ENCODE data around the gene NEGR1.

DNA sequence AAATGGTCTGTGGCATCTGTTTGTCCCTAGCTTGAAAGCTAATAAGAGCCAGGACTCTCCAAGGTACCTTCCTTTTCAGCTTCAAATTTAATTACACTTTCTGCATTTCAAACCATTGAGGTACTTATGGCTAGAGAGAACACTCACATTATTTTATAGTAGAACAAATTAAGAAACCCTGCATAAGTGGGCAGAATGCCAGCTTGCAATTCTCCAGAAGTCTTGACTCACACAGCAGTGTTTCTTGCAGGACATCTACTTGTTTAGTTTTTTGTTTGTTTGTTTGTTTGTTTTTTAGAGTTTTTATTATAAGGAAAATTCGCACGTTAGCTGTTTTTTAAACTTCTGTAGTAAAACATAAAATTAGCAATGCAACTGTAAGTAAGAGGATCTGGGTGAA, 397.2 kb downstream of the NEGR1 start:
- no peak for TF ChIP-seq POLR2AphosphoS5 (IDR thresholded peaks at IDR 0.05)
- TF ChIP-seq, protein P1, sequence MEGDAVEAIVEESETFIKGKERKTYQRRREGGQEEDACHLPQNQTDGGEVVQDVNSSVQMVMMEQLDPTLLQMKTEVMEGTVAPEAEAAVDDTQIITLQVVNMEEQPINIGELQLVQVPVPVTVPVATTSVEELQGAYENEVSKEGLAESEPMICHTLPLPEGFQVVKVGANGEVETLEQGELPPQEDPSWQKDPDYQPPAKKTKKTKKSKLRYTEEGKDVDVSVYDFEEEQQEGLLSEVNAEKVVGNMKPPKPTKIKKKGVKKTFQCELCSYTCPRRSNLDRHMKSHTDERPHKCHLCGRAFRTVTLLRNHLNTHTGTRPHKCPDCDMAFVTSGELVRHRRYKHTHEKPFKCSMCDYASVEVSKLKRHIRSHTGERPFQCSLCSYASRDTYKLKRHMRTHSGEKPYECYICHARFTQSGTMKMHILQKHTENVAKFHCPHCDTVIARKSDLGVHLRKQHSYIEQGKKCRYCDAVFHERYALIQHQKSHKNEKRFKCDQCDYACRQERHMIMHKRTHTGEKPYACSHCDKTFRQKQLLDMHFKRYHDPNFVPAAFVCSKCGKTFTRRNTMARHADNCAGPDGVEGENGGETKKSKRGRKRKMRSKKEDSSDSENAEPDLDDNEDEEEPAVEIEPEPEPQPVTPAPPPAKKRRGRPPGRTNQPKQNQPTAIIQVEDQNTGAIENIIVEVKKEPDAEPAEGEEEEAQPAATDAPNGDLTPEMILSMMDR (IDR thresholded peaks at IDR 0.05) = no peak
- TF ChIP-seq EP300 (IDR thresholded peaks at IDR 0.05) = no peak

All from gastroesophageal sphincter (tissue), 3 donors.